Hepatocyte (in vitro differentiated cells): Measurements from ENCODE around the gene CHN2. TPM values are rescaled to one million over a fixed set of nuclear protein-coding genes. Genes with fewer than 3 reads are reported as not detected.
A peak's percentile ranks its signal among the peaks of the same experiment; 100 is the strongest.

Source experiments
- DNase-seq: peaks from one replicate; pipeline ENCODE4 v3.0.0-alpha.2; 2016; ENCODE audit warnings: low spot score
- H2AFZ ChIP-seq: fragments of 200-600 bp; sonication (generic); 2 replicates; pipeline ENCODE4 v1.6.0; 2016; ENCODE audit warnings: antibody characterized with exemption, mild to moderate bottlenecking
- H3K27ac ChIP-seq: fragments of 200-600 bp; sonication (generic); 2 replicates; pipeline ENCODE4 v1.5.1; 2016; ENCODE audit warnings: mild to moderate bottlenecking
- H3K27me3 ChIP-seq: fragments of 200-600 bp; sonication (generic); 2 replicates; pipeline ENCODE4 v1.6.1; 2016
- H3K36me3 ChIP-seq: fragments of 200-600 bp; sonication (generic); replicated peaks from 2 replicates; pipeline ENCODE4 v1.5.1; 2016; ENCODE audit warnings: low read depth; ENCODE audit not compliant: insufficient read depth
- H3K4me1 ChIP-seq: fragments of 200-600 bp; sonication (generic); 2 replicates; pipeline ENCODE4 v1.5.1; 2016; ENCODE audit warnings: mild to moderate bottlenecking, moderate library complexity; ENCODE audit not compliant: insufficient read depth
- H3K4me2 ChIP-seq: fragments of 200-600 bp; sonication (generic); 2 replicates; pipeline ENCODE4 v1.6.0; 2016
- H3K4me3 ChIP-seq: fragments of 200-600 bp; sonication (generic); 2 replicates; pipeline ENCODE4 v1.5.1; 2016; ENCODE audit warnings: mild to moderate bottlenecking
- H3K79me2 ChIP-seq: fragments of 200-600 bp; sonication (generic); 2 replicates; pipeline ENCODE4 v1.6.0; 2017; ENCODE audit warnings: mild to moderate bottlenecking
- H3K9me2 ChIP-seq: fragments of 200-600 bp; sonication (generic); replicated peaks from 2 replicates; pipeline ENCODE4 v1.6.0; 2017; ENCODE audit warnings: mild to moderate bottlenecking; ENCODE audit not compliant: insufficient read depth
- H3K9me3 ChIP-seq: fragments of 200-600 bp; sonication (generic); 2 replicates; pipeline ENCODE4 v1.5.1; 2016; ENCODE audit warnings: low read depth, mild to moderate bottlenecking
- H4K20me1 ChIP-seq: fragments of 200-600 bp; sonication (generic); 2 replicates; pipeline ENCODE4 v1.6.0; 2016; ENCODE audit warnings: mild to moderate bottlenecking; ENCODE audit not compliant: insufficient read depth, poor library complexity, severe bottlenecking
- EZH2 ChIP-seq: fragments of 200-600 bp; sonication (generic); IDR thresholded peaks from 2 replicates; pipeline ENCODE4 v1.6.1; 2016; ENCODE audit warnings: antibody characterized with exemption, mild to moderate bottlenecking, borderline replicate concordance
- EZH2phosphoT487 ChIP-seq: fragments of 200-600 bp; sonication (generic); IDR thresholded peaks from one replicate; pipeline ENCODE4 v1.6.1; 2018; ENCODE audit warnings: antibody characterized with exemption, mild to moderate bottlenecking, low read depth, moderate library complexity; ENCODE audit not compliant: unreplicated experiment, severe bottlenecking
- WGBS: methylation state at CpG from one replicate; pipeline ENCODE4 v1.1.6; 2016; ENCODE audit warnings: low lambda C conversion rate; ENCODE audit errors: missing lambda C conversion rate; 5-methylcytosine and 5-hydroxymethylcytosine counted together
- polyA plus RNA-seq: library from polyadenylated mRNA; unstranded; fragments of >200 nt; fragmentation: Nextera tagmentation; extraction: Ambion mirVana; gene quantifications from 2 replicates; pipeline ENCODE4 v1.2.1, GENCODE V29; 2016
- total RNA-seq: library from RNA; depleted of rRNA; stranded (reverse); fragments of >200 nt; gene quantifications from 2 replicates; pipeline ENCODE4 v1.2.3, GENCODE V29; 2014
- TF ChIP-seq, protein P1 (sequence below): fragments of 200-600 bp; sonication (generic); IDR thresholded peaks from 2 replicates; pipeline ENCODE4 v1.5.1; 2016; ENCODE audit warnings: antibody characterized with exemption, mild to moderate bottlenecking; ENCODE audit not compliant: poor library complexity

The CHN2 gene
- total and polyA plus RNA-seq, 2 experiments from 2014 or later: 8.7 to 12.3 TPM

DNA sequence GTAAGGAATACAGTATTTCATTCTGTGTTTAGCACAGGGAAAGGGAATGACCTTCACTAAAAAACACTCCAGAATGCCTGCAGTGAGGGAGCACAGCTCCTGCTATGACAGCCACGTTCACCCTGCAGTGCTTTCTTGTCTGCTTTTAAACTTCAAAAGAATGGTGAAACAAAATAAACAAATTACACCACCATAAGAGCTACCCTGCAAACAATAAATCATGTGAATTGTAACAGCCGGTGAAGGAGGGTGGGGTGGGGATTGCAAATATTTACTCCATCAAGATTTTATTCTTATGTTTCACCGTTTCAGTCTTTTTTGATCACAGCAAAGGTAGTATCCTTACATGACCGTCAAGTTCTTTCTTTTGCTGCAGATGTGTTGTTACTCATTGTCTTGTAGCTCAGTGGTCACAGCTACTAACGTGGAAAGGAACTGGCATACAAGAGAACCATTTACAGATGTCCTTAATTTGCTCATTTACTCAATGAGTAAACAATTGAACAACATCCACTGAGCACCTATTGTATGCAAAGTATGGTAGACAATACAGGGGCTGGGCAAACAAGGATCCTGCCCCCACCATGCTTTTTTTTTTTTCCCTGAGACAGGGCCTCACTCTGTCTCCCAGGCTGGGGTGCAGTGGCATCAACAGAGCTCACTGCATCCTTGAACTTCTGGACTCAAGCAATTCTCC is 4.1 kb upstream of the CHN2 start:
- 17% methylated on average over 5 of the region's 5 CpGs for WGBS
- Histone ChIP-seq H3K36me3 (no peaks in the 10 kb centered on the region), H3K27ac (peak overlapping the region; percentile 33), H3K79me2 (no peaks in the 10 kb centered on the region), H3K9me2 (no peaks in the 10 kb centered on the region), H3K4me1 (peaks cover 12% of the 10 kb centered on the region), H3K27me3 (peaks cover 6% of the 10 kb centered on the region), H3K4me3 (no peak overlapping the region), H2AFZ (no peak overlapping the region), H4K20me1 (no peaks in the 10 kb centered on the region), H3K4me2 (peak overlapping the region; percentile 73), H3K9me3 (no peaks in the 10 kb centered on the region)
- DNase-seq: peak; percentile 27
- TF ChIP-seq, protein P1, sequence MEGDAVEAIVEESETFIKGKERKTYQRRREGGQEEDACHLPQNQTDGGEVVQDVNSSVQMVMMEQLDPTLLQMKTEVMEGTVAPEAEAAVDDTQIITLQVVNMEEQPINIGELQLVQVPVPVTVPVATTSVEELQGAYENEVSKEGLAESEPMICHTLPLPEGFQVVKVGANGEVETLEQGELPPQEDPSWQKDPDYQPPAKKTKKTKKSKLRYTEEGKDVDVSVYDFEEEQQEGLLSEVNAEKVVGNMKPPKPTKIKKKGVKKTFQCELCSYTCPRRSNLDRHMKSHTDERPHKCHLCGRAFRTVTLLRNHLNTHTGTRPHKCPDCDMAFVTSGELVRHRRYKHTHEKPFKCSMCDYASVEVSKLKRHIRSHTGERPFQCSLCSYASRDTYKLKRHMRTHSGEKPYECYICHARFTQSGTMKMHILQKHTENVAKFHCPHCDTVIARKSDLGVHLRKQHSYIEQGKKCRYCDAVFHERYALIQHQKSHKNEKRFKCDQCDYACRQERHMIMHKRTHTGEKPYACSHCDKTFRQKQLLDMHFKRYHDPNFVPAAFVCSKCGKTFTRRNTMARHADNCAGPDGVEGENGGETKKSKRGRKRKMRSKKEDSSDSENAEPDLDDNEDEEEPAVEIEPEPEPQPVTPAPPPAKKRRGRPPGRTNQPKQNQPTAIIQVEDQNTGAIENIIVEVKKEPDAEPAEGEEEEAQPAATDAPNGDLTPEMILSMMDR: no peak
- no peak for TF ChIP-seq EZH2
- no peak for TF ChIP-seq EZH2phosphoT487

DNA sequence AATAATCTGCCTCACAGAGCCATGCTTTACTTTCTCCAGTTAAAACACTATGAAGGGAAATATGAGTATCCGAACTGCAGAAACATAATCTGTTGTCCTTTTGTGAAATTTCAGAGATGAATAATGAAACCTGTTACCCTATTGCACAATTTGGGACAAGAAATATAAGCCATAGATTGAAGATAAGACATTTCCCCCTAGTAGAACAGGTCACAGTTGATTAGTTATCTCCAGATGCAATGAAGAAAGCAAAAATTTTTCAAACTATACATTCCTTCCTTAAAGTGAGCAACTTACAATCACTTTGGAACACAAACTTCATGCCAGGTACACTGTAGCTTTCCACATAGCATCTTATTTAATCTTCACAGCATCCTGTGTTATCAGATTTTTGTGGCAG is 2.3 kb upstream of the CHN2 start:
- no peak overlapping the region for H3K4me2 ChIP-seq
- WGBS: 95% methylated on average over 1 of the region's 1 CpG
- peaks cover 12% of the 10 kb centered on the region for H3K4me1 ChIP-seq
- peaks cover 22% of the 10 kb centered on the region for H3K27me3 ChIP-seq
- H4K20me1 ChIP-seq: no peaks in the 10 kb centered on the region
- H3K4me3 ChIP-seq: no peak overlapping the region
- no peak overlapping the region for H2AFZ ChIP-seq
- no peak for DNase-seq
- H3K9me2 ChIP-seq: no peaks in the 10 kb centered on the region
- H3K79me2 ChIP-seq: peaks cover 6% of the 10 kb centered on the region
- no peaks in the 10 kb centered on the region for H3K9me3 ChIP-seq
- no peak for TF ChIP-seq EZH2
- TF ChIP-seq EZH2phosphoT487: no peak
- TF ChIP-seq, protein P1: no peak
- H3K36me3 ChIP-seq: no peaks in the 10 kb centered on the region
- no peak overlapping the region for H3K27ac ChIP-seq

DNA sequence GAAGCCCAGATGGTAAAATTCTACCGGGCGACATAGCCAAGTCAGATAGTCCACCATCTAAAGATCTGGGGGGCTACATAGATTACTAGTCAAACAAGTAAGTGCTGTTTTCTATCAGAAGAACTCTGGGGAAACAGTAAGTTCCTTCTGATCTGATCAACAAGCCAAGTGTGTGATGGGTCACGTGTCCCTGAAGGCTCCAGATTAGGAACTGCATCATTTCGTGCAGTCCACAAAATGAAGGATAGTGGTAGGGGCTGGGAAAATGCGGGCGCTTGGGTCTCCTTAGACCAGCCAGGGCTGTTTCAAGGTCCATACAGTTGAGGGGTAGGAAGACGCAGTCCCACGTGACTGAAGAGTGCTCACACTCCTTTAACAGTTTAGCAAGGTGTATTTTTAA is 1.8 kb upstream of the CHN2 start:
- no peak for DNase-seq
- no peak overlapping the region for H3K27ac ChIP-seq
- no peaks in the 10 kb centered on the region for H3K9me2 ChIP-seq
- H3K4me2 ChIP-seq: no peak overlapping the region
- no peaks in the 10 kb centered on the region for H3K36me3 ChIP-seq
- 92% methylated on average over 8 of the region's 8 CpGs for WGBS
- TF ChIP-seq, protein P1: no peak
- TF ChIP-seq EZH2 (no peak), EZH2phosphoT487 (no peak)
- H2AFZ ChIP-seq: no peak overlapping the region
- peaks cover 10% of the 10 kb centered on the region for H3K79me2 ChIP-seq
- no peaks in the 10 kb centered on the region for H3K9me3 ChIP-seq
- H3K27me3 ChIP-seq: peaks cover 22% of the 10 kb centered on the region
- H3K4me3 ChIP-seq: no peak overlapping the region
- H3K4me1 ChIP-seq: peaks cover 12% of the 10 kb centered on the region
- H4K20me1 ChIP-seq: no peaks in the 10 kb centered on the region
